GM18951 (cell line): ENCODE data around the gene DAPK1.
"Not testable (repeated sequence)": the region's sequence is repeated elsewhere in the genome, so short reads cannot be mapped to it uniquely, and the experiment has no call there.

Experiments used
- POLR2A ChIP-seq: IDR thresholded peaks from 4 replicates; pipeline ENCODE4 v1.6.1; 2011; ENCODE audit warnings: mild to moderate bottlenecking; ENCODE audit not compliant: insufficient read length, insufficient read depth; ENCODE audit errors: extremely low read depth
- in situ Hi-C: fragments of 300-500 bp; cut with MboI; formaldehyde crosslinking; loops from one replicate; pipeline ENCODE4 v1.12.0; 2022; ENCODE audit warnings: low sequenced_read_pairs, mixed read lengths, inconsistent platforms; ENCODE audit not compliant: unreplicated experiment

The DAPK1 gene

DNA sequence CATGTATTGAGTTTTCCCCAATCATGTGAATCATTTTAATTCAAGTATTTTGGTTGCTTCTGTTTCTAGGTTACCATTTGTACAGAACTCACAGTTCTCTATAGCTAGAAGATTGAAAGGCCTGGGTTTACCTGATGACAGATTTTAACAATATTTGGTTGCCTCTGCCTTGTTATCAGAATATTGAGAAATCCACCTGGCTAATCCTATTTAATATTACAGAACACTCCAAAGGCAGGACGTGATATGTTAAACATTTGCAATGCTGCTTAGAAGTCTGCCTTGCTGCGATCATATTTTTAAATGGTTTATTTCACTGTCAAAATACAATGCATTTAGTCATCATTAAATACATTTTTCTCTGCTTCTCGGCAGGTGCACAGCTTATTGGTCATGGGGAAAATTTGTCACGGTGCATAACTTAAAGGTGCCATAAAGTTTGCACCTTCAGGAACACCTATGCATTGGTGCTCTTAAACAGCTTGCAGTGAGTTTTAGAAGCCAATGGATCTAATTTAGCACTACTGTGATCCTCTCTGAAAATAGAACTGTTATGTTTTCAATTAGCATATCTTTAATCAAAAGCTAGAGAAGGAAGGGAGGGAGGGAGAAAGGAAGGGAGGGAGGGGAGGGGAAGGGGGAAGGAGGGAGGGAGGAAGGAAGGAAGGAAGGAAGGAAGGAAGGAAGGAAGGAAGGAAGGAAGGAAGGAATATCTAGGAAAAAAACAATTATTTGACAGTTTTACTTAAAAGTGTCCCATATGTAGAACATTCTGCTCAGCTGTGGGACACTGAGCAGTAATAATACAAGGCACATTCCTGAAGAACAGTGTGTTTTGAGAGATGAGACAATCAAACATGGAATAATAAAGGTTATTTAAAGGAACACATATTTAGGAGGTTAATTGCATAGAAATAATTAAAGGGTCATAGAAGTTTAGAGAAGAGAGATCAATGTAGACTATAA lies 15.5 kb upstream of the DAPK1 start:
- in situ Hi-C loops = no loop called here
- no peak for TF ChIP-seq POLR2A

DNA sequence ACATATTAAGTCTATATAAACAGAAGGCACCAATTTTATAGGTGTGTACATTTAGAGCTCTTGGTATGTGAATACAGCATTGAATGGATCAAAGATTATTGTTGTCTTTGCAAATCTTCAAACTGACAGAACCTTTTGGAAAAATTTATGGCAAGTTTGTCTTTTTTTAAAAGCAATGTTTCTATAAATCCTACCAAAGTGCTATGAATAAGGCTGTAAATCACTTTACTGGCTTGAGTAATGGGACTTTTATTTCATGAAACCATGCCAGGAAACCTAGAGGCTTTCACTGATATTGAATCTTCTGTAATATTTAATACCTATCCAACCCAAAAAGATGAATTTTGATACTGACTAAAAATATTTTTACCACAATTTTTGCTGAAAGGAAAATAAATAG lies 7.4 kb upstream of the DAPK1 start:
- in situ Hi-C loops = no loop called here
- no peak for TF ChIP-seq POLR2A

DNA sequence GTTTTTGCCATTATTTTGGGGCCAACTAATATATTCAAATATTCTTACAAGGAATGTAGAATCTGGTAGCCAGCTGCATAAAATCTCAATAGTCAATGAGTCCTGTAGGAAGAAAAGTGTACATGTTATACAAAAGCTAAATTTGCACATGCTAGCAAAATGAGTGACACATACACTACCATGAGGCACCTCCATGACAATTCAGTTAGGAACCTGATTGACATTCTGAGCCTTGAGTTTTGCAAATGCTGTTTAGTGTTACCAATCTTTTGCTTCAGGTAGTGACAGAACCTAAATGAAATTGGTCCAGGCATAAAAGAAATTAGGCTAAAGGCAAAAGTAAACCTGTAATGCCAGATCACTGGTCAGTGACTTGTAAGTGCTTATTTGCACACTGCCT lies 6.8 kb upstream of the DAPK1 start:
- in situ Hi-C loops = no loop called here
- TF ChIP-seq POLR2A = no peak

GRCh38 chr9:87491523-87491922 lies 6.1 kb upstream of the DAPK1 start:
- no peak for TF ChIP-seq POLR2A
- in situ Hi-C loops = no loop called here

DNA sequence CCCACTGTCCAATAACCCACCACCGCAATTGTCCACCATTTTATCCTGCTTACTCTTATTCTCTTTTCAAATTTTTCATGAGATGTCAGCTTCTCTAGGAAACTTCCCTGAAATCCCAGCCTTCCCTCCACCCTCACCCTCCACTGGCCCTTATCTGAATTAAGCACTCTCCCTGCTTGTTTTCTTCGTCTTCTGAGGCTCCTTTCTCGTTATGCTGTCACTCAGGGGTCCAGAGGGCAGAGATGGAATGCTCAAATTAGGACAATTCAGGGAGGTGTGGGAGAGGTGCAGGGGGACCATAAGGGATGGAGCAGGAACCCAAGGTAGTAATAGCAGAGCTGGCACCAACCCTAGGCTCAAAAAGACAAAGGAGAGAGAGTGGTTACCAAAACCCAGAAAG lies 5.0 kb upstream of the DAPK1 start:
- no peak for TF ChIP-seq POLR2A
- in situ Hi-C loops = no loop called here

GRCh38 chr9:87494970-87495471 lies 2.6 kb upstream of the DAPK1 start:
- in situ Hi-C loops = no loop called here
- TF ChIP-seq POLR2A = no peak

GRCh38 chr9:87497080-87497603 lies 525 bp upstream of the DAPK1 start:
- no peak for TF ChIP-seq POLR2A

GRCh38 chr9:87498046-87498810 lies 561 bp downstream of the DAPK1 start:
- TF ChIP-seq POLR2A = no peak
- in situ Hi-C loops = no loop called here

More at GRCh38 chr9:87497080-87497603, 525 bp upstream of the DAPK1 start:
- in situ Hi-C loops = no loop called here

DNA sequence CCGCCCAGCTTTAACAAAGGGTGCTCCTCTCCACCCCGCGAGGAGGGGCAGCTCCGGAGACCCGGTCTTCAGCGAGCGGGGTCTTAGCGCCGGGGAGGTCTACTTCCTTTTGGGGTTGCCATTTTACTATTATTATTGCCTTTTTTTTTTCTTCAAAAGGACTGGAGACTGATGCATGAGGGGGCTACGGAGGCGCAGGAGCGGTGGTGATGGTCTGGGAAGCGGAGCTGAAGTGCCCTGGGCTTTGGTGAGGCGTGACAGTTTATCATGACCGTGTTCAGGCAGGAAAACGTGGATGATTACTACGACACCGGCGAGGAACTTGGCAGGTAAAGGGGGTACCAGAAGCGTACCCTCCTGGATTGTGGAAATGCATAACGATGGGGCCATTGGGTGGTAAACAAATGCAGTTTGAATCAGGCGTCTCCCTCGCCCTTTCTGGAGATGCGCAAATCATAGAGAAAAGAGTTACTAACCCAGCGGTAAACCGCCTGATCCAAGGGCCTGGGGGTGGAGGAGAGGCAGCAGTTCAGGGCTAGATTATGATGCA lies 1.2 kb downstream of the DAPK1 start:
- in situ Hi-C loops = no loop called here
- TF ChIP-seq POLR2A = no peak

DNA sequence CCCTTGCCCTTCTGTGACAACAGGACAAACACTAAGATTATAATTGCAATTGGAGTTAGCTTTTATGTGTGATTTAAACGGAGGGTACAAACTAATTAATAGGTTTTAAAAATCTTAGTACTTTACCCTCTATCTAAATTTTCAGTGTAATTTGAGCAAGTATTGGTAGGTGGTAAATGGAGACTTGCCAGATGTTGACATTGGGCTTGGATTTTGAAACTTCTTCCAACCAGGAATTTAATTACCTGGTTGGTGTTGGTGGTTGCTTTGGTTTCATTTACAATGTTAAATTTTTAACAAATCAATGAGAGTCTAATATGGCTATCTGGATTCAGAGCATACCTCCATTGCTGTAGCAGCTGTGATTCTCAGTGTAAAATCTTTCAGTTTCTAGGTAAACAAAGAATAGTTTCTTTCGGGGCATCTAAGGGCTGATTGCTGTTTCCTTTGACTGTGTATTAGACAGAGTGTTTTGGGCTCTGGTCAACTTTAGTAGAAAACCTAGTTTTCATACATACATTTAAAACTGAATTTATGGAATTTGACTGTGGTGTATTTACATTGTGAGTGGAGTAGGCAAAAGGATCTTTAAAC lies 1.9 kb downstream of the DAPK1 start:
- no peak for TF ChIP-seq POLR2A
- in situ Hi-C loops = no loop called here

DNA sequence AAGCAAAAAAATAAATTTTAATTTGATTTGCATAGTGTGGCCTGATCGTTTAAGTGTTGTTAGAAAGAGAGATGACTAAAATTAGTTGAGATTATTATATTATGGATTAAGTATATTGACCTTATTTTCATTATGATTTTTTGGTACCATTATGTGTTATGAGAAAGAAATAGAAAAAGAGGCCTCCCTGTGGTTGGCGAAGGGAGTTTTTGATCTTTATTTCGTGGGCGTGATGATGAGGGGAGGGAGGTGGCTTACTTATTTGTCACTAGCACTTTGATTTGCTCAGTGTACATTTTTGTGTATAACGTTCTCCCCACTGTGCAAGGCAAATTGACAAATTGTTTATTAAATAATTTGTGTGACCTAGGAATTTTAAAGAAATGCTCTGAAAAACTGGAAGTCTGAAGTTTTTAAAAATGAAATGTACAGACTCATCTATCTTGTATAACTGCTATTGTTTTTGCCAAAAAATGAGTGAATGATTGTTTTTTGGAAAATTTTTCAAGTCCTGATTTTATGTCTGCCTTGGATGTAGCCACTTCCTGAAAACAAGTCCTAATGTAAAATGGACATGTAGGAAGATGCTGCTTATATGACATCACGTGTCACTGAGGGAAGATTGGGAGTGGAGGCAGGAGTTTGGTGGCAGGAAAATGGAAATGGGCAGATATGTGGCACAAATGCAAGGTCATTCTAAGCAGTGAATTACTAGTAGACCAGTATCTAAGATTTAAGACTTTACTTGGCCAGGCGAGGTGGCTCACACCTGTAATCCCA lies 3.0 kb downstream of the DAPK1 start:
- in situ Hi-C loops = no loop called here
- TF ChIP-seq POLR2A = no peak

- in situ Hi-C loops = not testable (repeated sequence)
Measured at GRCh38 chr9:87501271-87501656, 3.6 kb downstream of the DAPK1 start.
